DMS53 (cell line): ENCODE results near the gene ATP1A4.
A peak's percentile ranks its signal among the peaks of the same experiment; 100 is the strongest.

Experiments used
- DNase-seq: peaks from one replicate; lab custom pipeline; 2025; lab: John Stamatoyannopoulos, UW

Gene ATP1A4

GRCh38 chr1:160206421-160207117 is 55.2 kb downstream of the ATP1A4 start:
- no peak for DNase-seq

- DNase-seq = no peak
Measured at GRCh38 chr1:160207118-160207650, 55.8 kb downstream of the ATP1A4 start.

GRCh38 chr1:160207771-160208556 is 56.6 kb downstream of the ATP1A4 start:
- DNase-seq = no peak

- DNase-seq = no peak
Measured at GRCh38 chr1:160208557-160209320, 57.3 kb downstream of the ATP1A4 start.

GRCh38 chr1:160209321-160210046 is 58.1 kb downstream of the ATP1A4 start:
- no peak for DNase-seq

GRCh38 chr1:160210561-160210960 is 59.2 kb downstream of the ATP1A4 start:
- DNase-seq = no peak

- DNase-seq = no peak
Measured at GRCh38 chr1:160211046-160211790, 59.8 kb downstream of the ATP1A4 start.

GRCh38 chr1:160214481-160215140 is 63.2 kb downstream of the ATP1A4 start:
- DNase-seq = no peak

GRCh38 chr1:160216301-160216700 is 64.9 kb downstream of the ATP1A4 start:
- no peak for DNase-seq

- DNase-seq = no peak
Measured at GRCh38 chr1:160217481-160218051, 66.2 kb downstream of the ATP1A4 start.

- peak; percentile 62 for DNase-seq
Measured at GRCh38 chr1:160219062-160219929, 67.9 kb downstream of the ATP1A4 start.

GRCh38 chr1:160220301-160220700 is 68.9 kb downstream of the ATP1A4 start:
- DNase-seq = no peak

- DNase-seq = no peak
Measured at GRCh38 chr1:160221089-160221488, 69.7 kb downstream of the ATP1A4 start.

- no peak for DNase-seq
Measured at GRCh38 chr1:160222546-160222945, 71.1 kb downstream of the ATP1A4 start.

- no peak for DNase-seq
Measured at GRCh38 chr1:160224606-160225005, 73.2 kb downstream of the ATP1A4 start.

GRCh38 chr1:160225345-160225744 is 73.9 kb downstream of the ATP1A4 start:
- no peak for DNase-seq

GRCh38 chr1:160226623-160227022 is 75.2 kb downstream of the ATP1A4 start:
- no peak for DNase-seq

- DNase-seq = no peak
Measured at GRCh38 chr1:160227034-160227433, 75.6 kb downstream of the ATP1A4 start.

GRCh38 chr1:160227561-160227960 is 76.2 kb downstream of the ATP1A4 start:
- no peak for DNase-seq
